Lung (tissue), 12 donors: ENCODE data around the gene TRIM45. TPM values are rescaled to one million over a fixed set of nuclear protein-coding genes. Genes with fewer than 3 reads are reported as not detected.

ENCODE experiments used
- ATAC-seq: fragments of 200-7000 bp; cut with Tn5 transposase; one replicate; pipeline ENCODE4 v1.9.1; 2020; ENCODE audit warnings: moderate number of reproducible peaks; ENCODE audit not compliant: insufficient read depth, low FRiP score
- DNase-seq, 3 donors: peaks; one replicate each; pipeline ENCODE4 v3.0.0-alpha.2; 2013 to 2017
- H3K27ac ChIP-seq, 2 donors: one replicate each; pipeline ENCODE4 v1.5.1; 2013; ENCODE audit warnings: mild to moderate bottlenecking in 2 of 2, moderate library complexity in 2 of 2, control low read depth in 1 of 2, inconsistent platforms in 1 of 2, low read depth in 1 of 2, low read length in 1 of 2
- H3K27me3 ChIP-seq, 3 donors: one replicate each; pipeline ENCODE4 v1.5.1; 2013; ENCODE audit warnings: low read length in 2 of 3; ENCODE audit not compliant: control insufficient read depth in 3 of 3, insufficient read depth in 3 of 3
- H3K36me3 ChIP-seq, 4 donors: one replicate each; pipeline ENCODE4 v1.5.1; 2013; ENCODE audit warnings: low read length in 4 of 4, mild to moderate bottlenecking in 1 of 4, moderate library complexity in 1 of 4; ENCODE audit not compliant: control insufficient read depth in 4 of 4, insufficient read depth in 4 of 4
- H3K4me1 ChIP-seq, 5 donors: one replicate each; pipeline ENCODE4 v1.5.1; 2013; ENCODE audit warnings: low read length in 5 of 5, mild to moderate bottlenecking in 2 of 5, moderate library complexity in 1 of 5; ENCODE audit not compliant: control insufficient read depth in 5 of 5, insufficient read depth in 5 of 5
- H3K4me3 ChIP-seq: one replicate; pipeline ENCODE4 v1.5.1; 2013; ENCODE audit warnings: mild to moderate bottlenecking, control low read depth, moderate library complexity
- H3K9ac ChIP-seq, 2 donors: one replicate each; pipeline ENCODE4 v1.5.1; 2013; ENCODE audit warnings: low read length in 2 of 2, control low read depth in 1 of 2; ENCODE audit not compliant: insufficient read depth in 1 of 2
- H3K9me3 ChIP-seq, 4 donors: one replicate each; pipeline ENCODE4 v1.5.1; 2013; ENCODE audit warnings: low read length in 3 of 4, mild to moderate bottlenecking in 1 of 4, moderate library complexity in 1 of 4; ENCODE audit not compliant: control insufficient read depth in 4 of 4, insufficient read depth in 3 of 4
- WGBS, 2 donors: extraction: QIAGEN DNeasy Blood & Tissue Kit; methylation state at CpG; one replicate each; pipeline ENCODE4 v1.1.7; 2013; 5-methylcytosine and 5-hydroxymethylcytosine counted together
- polyA plus RNA-seq, 2 donors: library from polyadenylated mRNA; stranded (reverse); fragments of 200-250 nt; gene quantifications; one replicate each; pipeline ENCODE4 v1.2.1, GENCODE V29; 2013
- total RNA-seq, 2 donors: library from RNA; depleted of rRNA in 1 of 2; stranded (reverse); fragments of >200 nt in 1 of 2; gene quantifications; one replicate each; pipeline ENCODE4 v1.2.1, GENCODE V29; 2014 to 2021
- TF ChIP-seq, protein P1 (sequence below): IDR thresholded peaks from 2 replicates; pipeline ENCODE4 v1.5.1; 2012; ENCODE audit warnings: mild to moderate bottlenecking; ENCODE audit errors: control extremely low read depth, extremely low read depth
- donor health status: control.
- donor health status: control.
- donor health status: Bipolar disorder and iron deficiency.
- donor health status: healthy.
- donor health status: DM: yes; HTN: yes; CAD: no.

The TRIM45 gene
- total and polyA plus RNA-seq, 4 donors, result 0.41 to 6.0 (median 3.0) TPM

DNA sequence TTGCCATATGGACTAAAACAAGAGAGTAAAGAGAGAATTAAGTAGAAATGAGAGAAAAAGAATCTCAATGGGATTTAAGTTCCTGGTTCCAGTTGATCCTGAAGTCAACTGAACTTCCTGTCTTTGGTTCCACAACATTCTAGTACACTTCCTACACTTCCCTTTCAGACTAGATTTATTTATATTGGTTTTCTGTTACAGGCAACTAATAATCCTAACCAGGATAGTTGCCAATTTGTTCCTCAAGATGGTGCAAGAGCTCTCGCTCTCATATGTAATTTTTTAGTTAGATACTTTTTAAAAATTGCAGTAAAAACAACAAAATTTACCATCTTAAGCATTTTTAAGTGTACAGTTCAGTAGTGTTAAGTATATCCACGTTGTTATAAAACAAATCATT, 28.8 kb upstream of the TRIM45 start:
- H3K36me3 ChIP-seq, result no peaks in the 10 kb centered on the region
- no peaks in the 10 kb centered on the region for H3K4me1 ChIP-seq
- DNase-seq (no peak), ATAC-seq (no peak)
- 74 to 75% methylated on average over 2 of the region's 2 CpGs for WGBS, 2 donors
- H3K4me3 ChIP-seq, result no peak overlapping the region
- no peaks in the 10 kb centered on the region for H3K9me3 ChIP-seq
- no peaks in the 10 kb centered on the region for H3K27me3 ChIP-seq
- H3K27ac ChIP-seq, result no peak overlapping the region
- TF ChIP-seq, protein P1, sequence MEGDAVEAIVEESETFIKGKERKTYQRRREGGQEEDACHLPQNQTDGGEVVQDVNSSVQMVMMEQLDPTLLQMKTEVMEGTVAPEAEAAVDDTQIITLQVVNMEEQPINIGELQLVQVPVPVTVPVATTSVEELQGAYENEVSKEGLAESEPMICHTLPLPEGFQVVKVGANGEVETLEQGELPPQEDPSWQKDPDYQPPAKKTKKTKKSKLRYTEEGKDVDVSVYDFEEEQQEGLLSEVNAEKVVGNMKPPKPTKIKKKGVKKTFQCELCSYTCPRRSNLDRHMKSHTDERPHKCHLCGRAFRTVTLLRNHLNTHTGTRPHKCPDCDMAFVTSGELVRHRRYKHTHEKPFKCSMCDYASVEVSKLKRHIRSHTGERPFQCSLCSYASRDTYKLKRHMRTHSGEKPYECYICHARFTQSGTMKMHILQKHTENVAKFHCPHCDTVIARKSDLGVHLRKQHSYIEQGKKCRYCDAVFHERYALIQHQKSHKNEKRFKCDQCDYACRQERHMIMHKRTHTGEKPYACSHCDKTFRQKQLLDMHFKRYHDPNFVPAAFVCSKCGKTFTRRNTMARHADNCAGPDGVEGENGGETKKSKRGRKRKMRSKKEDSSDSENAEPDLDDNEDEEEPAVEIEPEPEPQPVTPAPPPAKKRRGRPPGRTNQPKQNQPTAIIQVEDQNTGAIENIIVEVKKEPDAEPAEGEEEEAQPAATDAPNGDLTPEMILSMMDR, result no peak
- H3K9ac ChIP-seq, result no peak overlapping the region

DNA sequence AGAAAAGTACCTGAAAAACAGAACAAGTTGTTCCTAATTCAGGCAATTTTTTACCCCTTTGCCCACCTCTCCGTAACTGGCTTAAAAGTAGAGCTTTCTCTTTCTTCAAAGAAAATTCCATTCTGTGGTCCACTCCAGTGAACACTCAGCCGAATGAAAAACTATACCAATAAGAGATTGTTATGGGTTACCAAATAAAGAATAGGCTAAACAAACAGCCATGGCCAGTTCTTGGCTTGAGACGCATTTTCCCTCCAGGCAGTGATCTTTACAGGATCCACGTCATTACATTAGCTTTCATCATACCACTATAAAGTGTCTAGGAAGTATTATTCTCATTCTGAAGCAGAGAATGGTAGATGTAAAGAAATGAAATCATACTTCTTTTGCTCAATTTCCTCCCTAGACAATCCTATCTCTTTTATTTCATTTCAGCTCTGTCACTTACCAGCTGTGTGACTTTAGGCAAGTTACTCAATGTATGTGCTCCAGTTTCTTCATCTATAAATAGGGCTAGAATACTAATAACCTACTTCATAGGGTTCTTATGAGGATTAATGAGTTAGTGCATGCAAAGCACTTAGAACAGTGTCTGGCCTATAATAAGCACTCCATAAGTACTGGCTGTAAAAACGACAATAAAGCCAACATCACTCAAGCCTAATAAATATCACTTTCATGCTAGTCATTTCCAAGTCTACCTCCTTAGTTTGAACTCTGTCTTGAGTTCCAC, 26.5 kb upstream of the TRIM45 start:
- H3K36me3 ChIP-seq, result no peaks in the 10 kb centered on the region
- H3K4me1 ChIP-seq, result no peaks in the 10 kb centered on the region
- H3K9me3 ChIP-seq, result no peaks in the 10 kb centered on the region
- WGBS, 2 donors, result 62 to 79% methylated on average over 5 of the region's 5 CpGs
- no peak overlapping the region for H3K27ac ChIP-seq
- H3K4me3 ChIP-seq, result no peak overlapping the region
- DNase-seq (peak in 2 of 3 donors; percentile 18 to 32), ATAC-seq (no peak)
- H3K9ac ChIP-seq, result no peak overlapping the region
- TF ChIP-seq, protein P1, result no peak
- no peaks in the 10 kb centered on the region for H3K27me3 ChIP-seq

DNA sequence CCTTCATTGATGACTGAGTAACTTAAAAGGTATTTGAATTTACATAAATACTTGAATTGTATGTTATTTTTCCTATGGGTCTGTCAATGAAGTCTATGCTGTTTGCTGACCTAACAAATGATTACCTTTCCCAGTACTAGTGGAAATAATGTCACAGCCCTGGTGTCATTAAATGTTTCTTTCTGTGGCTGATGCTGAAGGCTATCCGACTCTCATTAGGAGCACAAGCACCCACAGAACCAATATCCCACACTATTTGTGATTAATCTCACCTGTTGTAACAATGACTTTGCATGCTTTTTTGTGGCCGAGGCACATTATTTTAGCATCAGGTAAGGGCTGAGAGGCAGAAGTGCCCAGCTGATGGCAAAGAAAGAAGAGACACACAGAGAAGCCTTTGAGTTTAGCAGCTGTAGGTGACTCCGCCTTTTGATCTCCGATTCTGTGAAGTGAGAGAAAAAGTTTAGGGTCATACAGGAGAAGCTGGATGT, 25.8 kb upstream of the TRIM45 start:
- no peaks in the 10 kb centered on the region for H3K4me1 ChIP-seq
- H3K27me3 ChIP-seq, result no peaks in the 10 kb centered on the region
- H3K9ac ChIP-seq, result no peak overlapping the region
- no peak overlapping the region for H3K27ac ChIP-seq
- 65 to 76% methylated on average over 4 of the region's 4 CpGs for WGBS, 2 donors
- no peak for DNase-seq
- H3K9me3 ChIP-seq, result no peaks in the 10 kb centered on the region
- TF ChIP-seq, protein P1, result no peak
- ATAC-seq, result no peak
- H3K36me3 ChIP-seq, result no peaks in the 10 kb centered on the region
- no peak overlapping the region for H3K4me3 ChIP-seq
